ENCODE results near the gene COL5A3. TPM values are rescaled to one million over a fixed set of nuclear protein-coding genes. Genes with fewer than 3 reads are reported as not detected.

Gene COL5A3
- not detected in 2 replicates for total RNA-seq

GRCh38 chr19:10010247-10010691 is at the start of gene COL5A3:
COL5A3 (minus strand) TSS chr19:10010504; CDS start chr19:10010385, 119 bp downstream.
- Mint-ChIP-seq H3K4me3 (no peak within 1 kb of the TSS), H3K27ac (no peak within 1 kb of the TSS), H3K36me3 (ENCODE audit: low read depth) (no peaks in the 10 kb centered on the region), H3K4me1 (no peaks in the 10 kb centered on the region), H3K9me3 (no peaks in the 10 kb centered on the region), H3K27me3 (peaks cover 56% of the 10 kb centered on the region)
- no peak for ATAC-seq (ENCODE audit: low read depth)
- TF ChIP-seq, protein P1, sequence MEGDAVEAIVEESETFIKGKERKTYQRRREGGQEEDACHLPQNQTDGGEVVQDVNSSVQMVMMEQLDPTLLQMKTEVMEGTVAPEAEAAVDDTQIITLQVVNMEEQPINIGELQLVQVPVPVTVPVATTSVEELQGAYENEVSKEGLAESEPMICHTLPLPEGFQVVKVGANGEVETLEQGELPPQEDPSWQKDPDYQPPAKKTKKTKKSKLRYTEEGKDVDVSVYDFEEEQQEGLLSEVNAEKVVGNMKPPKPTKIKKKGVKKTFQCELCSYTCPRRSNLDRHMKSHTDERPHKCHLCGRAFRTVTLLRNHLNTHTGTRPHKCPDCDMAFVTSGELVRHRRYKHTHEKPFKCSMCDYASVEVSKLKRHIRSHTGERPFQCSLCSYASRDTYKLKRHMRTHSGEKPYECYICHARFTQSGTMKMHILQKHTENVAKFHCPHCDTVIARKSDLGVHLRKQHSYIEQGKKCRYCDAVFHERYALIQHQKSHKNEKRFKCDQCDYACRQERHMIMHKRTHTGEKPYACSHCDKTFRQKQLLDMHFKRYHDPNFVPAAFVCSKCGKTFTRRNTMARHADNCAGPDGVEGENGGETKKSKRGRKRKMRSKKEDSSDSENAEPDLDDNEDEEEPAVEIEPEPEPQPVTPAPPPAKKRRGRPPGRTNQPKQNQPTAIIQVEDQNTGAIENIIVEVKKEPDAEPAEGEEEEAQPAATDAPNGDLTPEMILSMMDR (IDR thresholded peaks at IDR 0.05): no peak
- intact Hi-C loops (cut with micrococcal nuclease): no loop called here
- CTCF ChIA-PET: no interaction called here
- POLR2A ChIA-PET: no interaction called here
- no peak for DNase-seq

GRCh38 chr19:10052602-10053360 is 42.5 kb upstream of the COL5A3 start:
- ChIA-PET POLR2A (no interaction called here), CTCF (interaction anchor here (1.7 kb wide), 1 partner anchor 25 kb away, joined by 4 read pairs; no protein-coding TSS in a partner anchor)
- Mint-ChIP-seq H3K9me3 (no peaks in the 10 kb centered on the region), H3K4me1 (no peaks in the 10 kb centered on the region), H3K27ac (no peak overlapping the region), H3K27me3 (peaks cover 3% of the 10 kb centered on the region), H3K4me3 (no peak overlapping the region), H3K36me3 (ENCODE audit: low read depth) (no peaks in the 10 kb centered on the region)
- ATAC-seq (ENCODE audit: low read depth) (no peak), DNase-seq (no peak)
- intact Hi-C loops (cut with micrococcal nuclease): no loop called here
- TF ChIP-seq, protein P1 (IDR thresholded peaks at IDR 0.05): no peak

- H3K27ac Mint-ChIP-seq: no peak overlapping the region
- ATAC-seq (ENCODE audit: low read depth) (no peak), DNase-seq (no peak)
- POLR2A ChIA-PET: no interaction called here
- peaks cover 15% of the 10 kb centered on the region for H3K27me3 Mint-ChIP-seq
- H3K9me3 Mint-ChIP-seq: no peaks in the 10 kb centered on the region
- no peaks in the 10 kb centered on the region for H3K4me1 Mint-ChIP-seq
- H3K36me3 Mint-ChIP-seq (ENCODE audit: low read depth): no peaks in the 10 kb centered on the region
- CTCF ChIA-PET: no interaction called here
- intact Hi-C loops (cut with micrococcal nuclease): no loop called here
- H3K4me3 Mint-ChIP-seq: no peak overlapping the region
- TF ChIP-seq, protein P1 (IDR thresholded peaks at IDR 0.05): no peak
These were observed 39.3 kb upstream of the COL5A3 start for GRCh38 chr19:10049626-10050025.

DNA sequence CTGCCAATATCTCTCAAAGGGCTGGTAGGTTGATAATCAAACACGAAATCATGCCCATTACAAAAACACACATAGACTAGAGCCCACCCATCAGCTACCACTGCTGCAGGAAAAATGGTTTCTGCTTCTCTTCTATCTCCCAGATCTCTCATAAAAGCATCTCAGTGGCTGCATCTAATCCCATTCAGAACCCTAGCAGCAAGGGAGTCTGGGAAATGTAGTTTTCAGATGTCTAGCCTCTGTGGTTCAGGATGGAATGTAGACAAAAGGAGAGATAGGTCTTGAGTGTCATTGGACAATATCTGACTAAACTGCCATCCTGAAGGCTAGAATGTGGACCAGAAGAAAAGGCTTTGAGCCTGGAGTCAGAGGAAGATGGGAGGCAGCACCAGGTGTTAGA is 35.1 kb upstream of the COL5A3 start:
- H3K9me3 Mint-ChIP-seq: peaks cover 7% of the 10 kb centered on the region
- ATAC-seq (ENCODE audit: low read depth): no peak
- no peak overlapping the region for H3K4me3 Mint-ChIP-seq
- intact Hi-C loops (cut with micrococcal nuclease): no loop called here
- no peak for DNase-seq
- ChIA-PET POLR2A (no interaction called here), CTCF (no interaction called here)
- H3K4me1 Mint-ChIP-seq: no peaks in the 10 kb centered on the region
- TF ChIP-seq, protein P1 (IDR thresholded peaks at IDR 0.05): no peak
- H3K36me3 Mint-ChIP-seq (ENCODE audit: low read depth): no peaks in the 10 kb centered on the region
- H3K27me3 Mint-ChIP-seq: peaks cover 36% of the 10 kb centered on the region
- H3K27ac Mint-ChIP-seq: no peak overlapping the region

- Mint-ChIP-seq H3K4me3 (no peak overlapping the region), H3K27me3 (peaks cover 36% of the 10 kb centered on the region), H3K36me3 (ENCODE audit: low read depth) (no peaks in the 10 kb centered on the region), H3K4me1 (no peaks in the 10 kb centered on the region), H3K27ac (no peak overlapping the region), H3K9me3 (peaks cover 7% of the 10 kb centered on the region)
- ChIA-PET POLR2A (no interaction called here), CTCF (no interaction called here)
- ATAC-seq (ENCODE audit: low read depth) (no peak), DNase-seq (no peak)
- intact Hi-C loops (cut with micrococcal nuclease): no loop called here
- TF ChIP-seq, protein P1 (IDR thresholded peaks at IDR 0.05): no peak
These were observed 34.1 kb upstream of the COL5A3 start for GRCh38 chr19:10044390-10044789.
